OCI-LY1 (cell line): ENCODE results near the gene PIK3IP1.

ENCODE experiments used
- CTCF ChIP-seq: fragments of 200-600 bp; sonication (generic), shearing (Covaris generic); IDR thresholded peaks from 2 replicates; pipeline ENCODE4 v1.5.1; 2017; ENCODE audit warnings: mild to moderate bottlenecking, antibody characterized with exemption, low read length, moderate library complexity, mixed read lengths
- EZH2 ChIP-seq: fragments of 200-600 bp; sonication (generic), shearing (Covaris generic); IDR thresholded peaks from 2 replicates; pipeline ENCODE4 v1.8.0; 2017; ENCODE audit warnings: borderline replicate concordance, mixed run types, mild to moderate bottlenecking, antibody characterized with exemption, low read length, moderate library complexity, mixed read lengths

GRCh38 chr22:31271485-31271884 is 20.8 kb downstream of the PIK3IP1 start:
- TF ChIP-seq CTCF = no peak
- no peak for TF ChIP-seq EZH2
